HG02870 (cell line): ENCODE data around the gene AP5Z1.

Experiments
- ATAC-seq: cut with Tn5 transposase; IDR thresholded peaks from one replicate; pipeline ENCODE4 v1.9.1; 2021; ENCODE audit warnings: mild to moderate bottlenecking, moderate library complexity; ENCODE audit not compliant: unreplicated experiment

Gene AP5Z1

GRCh38 chr7:4837803-4838625, 62.6 kb downstream of the AP5Z1 start:
- ATAC-seq = no peak

DNA sequence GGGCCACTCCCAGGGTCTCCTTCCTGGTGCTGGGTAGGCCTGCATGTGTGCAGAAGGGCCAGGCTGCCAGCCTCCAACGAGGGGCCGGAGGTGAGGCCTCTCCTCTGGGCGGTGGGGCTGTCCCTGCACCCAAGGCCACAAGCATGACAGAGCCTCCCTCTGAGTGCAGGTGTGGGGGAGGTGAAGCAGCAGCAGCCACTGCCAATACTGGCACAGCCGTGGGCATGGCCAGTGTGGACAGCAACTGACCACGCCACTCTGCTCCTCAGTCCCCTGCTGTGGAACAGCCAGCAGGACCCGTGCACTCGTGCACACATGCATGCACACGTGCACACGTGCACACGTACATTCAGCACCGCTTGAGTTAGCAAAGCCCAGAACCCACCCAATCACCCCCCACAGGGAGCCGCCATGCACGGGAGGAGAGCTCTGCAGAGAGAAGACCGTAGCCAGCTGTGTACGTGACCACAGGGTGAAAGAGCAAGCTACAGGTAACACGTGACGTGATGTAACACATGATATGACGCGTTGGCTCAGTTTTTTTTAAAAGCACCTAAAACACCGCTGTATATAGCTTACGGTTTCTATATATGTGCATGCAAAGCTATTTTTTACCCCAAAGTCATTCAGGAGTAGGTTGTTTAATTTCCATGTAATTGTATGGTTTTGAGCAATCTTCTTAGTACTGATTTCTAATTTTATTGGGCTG, 63.4 kb downstream of the AP5Z1 start:
- ATAC-seq = no peak

DNA sequence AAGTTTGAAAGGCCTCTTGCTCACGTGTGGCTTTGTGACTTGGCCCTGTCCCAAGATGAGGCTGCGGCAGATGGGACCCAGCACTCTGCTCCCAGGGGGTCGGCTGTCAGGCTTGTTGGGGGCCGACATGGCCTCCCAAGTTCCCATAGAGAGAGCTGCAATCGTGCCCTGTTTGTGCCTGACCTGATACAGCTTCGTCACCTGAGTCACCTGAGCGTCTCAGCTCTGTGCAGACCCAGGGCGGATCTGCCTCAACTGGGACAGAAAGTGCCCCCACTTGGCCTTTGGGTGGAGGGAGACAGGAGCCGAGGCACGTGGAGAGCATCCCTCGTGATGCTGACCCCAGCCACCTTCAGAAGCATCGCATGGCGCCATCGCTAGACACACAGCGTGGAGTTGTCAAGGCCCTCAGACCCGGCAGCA, 64.7 kb downstream of the AP5Z1 start:
- no peak for ATAC-seq
